Measurements from ENCODE around the gene GDAP2. TPM values are rescaled to one million over a fixed set of nuclear protein-coding genes. Genes with fewer than 3 reads are reported as not detected.

The GDAP2 gene
- total RNA-seq, 1 donor from 2014 or later, result 32.4 TPM

- H3K4me3 ChIP-seq, result no peak overlapping the region
- H3K9me3 ChIP-seq, result no peaks in the 10 kb centered on the region
- intact Hi-C loops (cut with DNase I), result no loop called here
- no peaks in the 10 kb centered on the region for H3K4me1 ChIP-seq
- DNase-seq (no peak), ATAC-seq (no peak)
- H3K27ac ChIP-seq, result no peak overlapping the region
- peaks cover 98% of the 10 kb centered on the region for H3K36me3 ChIP-seq
- no peak for TF ChIP-seq CTCF (IDR thresholded peaks at IDR 0.05)
- no peaks in the 10 kb centered on the region for H3K27me3 ChIP-seq
Measured at GRCh38 chr1:117899801-117900200, 29.6 kb downstream of the GDAP2 start.

- Histone ChIP-seq H3K4me3 (no peak overlapping the region), H3K27ac (no peak overlapping the region), H3K27me3 (no peaks in the 10 kb centered on the region), H3K9me3 (no peaks in the 10 kb centered on the region), H3K4me1 (no peaks in the 10 kb centered on the region), H3K36me3 (peaks cover 85% of the 10 kb centered on the region)
- no peak for TF ChIP-seq CTCF (IDR thresholded peaks at IDR 0.05)
- DNase-seq, result no peak
- intact Hi-C loops (cut with DNase I), result no loop called here
- ATAC-seq, result no peak
Measured at GRCh38 chr1:117897551-117897950, 31.9 kb downstream of the GDAP2 start.

- ATAC-seq (peak; percentile 76), DNase-seq (no peak)
- Histone ChIP-seq H3K27ac (no peak overlapping the region), H3K4me3 (no peak overlapping the region), H3K27me3 (no peaks in the 10 kb centered on the region), H3K4me1 (no peaks in the 10 kb centered on the region), H3K9me3 (no peaks in the 10 kb centered on the region), H3K36me3 (peaks cover 66% of the 10 kb centered on the region)
- intact Hi-C loops (cut with DNase I), result no loop called here
- TF ChIP-seq CTCF (IDR thresholded peaks at IDR 0.05), result peak; percentile 73
Measured at GRCh38 chr1:117895482-117896114, 33.8 kb downstream of the GDAP2 start.

GRCh38 chr1:117894078-117894477 is 35.3 kb downstream of the GDAP2 start:
- H3K36me3 ChIP-seq, result peaks cover 51% of the 10 kb centered on the region
- no peak for DNase-seq
- intact Hi-C loops (cut with DNase I), result no loop called here
- H3K27me3 ChIP-seq, result no peaks in the 10 kb centered on the region
- H3K4me3 ChIP-seq, result no peak overlapping the region
- H3K9me3 ChIP-seq, result no peaks in the 10 kb centered on the region
- ATAC-seq, result no peak
- H3K4me1 ChIP-seq, result no peaks in the 10 kb centered on the region
- no peak overlapping the region for H3K27ac ChIP-seq
- no peak for TF ChIP-seq CTCF (IDR thresholded peaks at IDR 0.05)

- H3K27me3 ChIP-seq, result no peaks in the 10 kb centered on the region
- intact Hi-C loops (cut with DNase I), result no loop called here
- no peak for DNase-seq
- no peaks in the 10 kb centered on the region for H3K4me1 ChIP-seq
- ATAC-seq, result no peak
- TF ChIP-seq CTCF (IDR thresholded peaks at IDR 0.05), result no peak
- no peak overlapping the region for H3K27ac ChIP-seq
- no peaks in the 10 kb centered on the region for H3K9me3 ChIP-seq
- no peak overlapping the region for H3K4me3 ChIP-seq
- peaks cover 35% of the 10 kb centered on the region for H3K36me3 ChIP-seq
Measured at GRCh38 chr1:117892512-117892911, 36.9 kb downstream of the GDAP2 start.

GRCh38 chr1:117890452-117890851 is 39.0 kb downstream of the GDAP2 start:
- TF ChIP-seq CTCF (IDR thresholded peaks at IDR 0.05), result no peak
- H3K9me3 ChIP-seq, result no peaks in the 10 kb centered on the region
- no peak overlapping the region for H3K4me3 ChIP-seq
- no peaks in the 10 kb centered on the region for H3K27me3 ChIP-seq
- intact Hi-C loops (cut with DNase I), result no loop called here
- no peak for DNase-seq
- H3K27ac ChIP-seq, result no peak overlapping the region
- no peaks in the 10 kb centered on the region for H3K4me1 ChIP-seq
- H3K36me3 ChIP-seq, result peaks cover 23% of the 10 kb centered on the region
- no peak for ATAC-seq

Data from upper lobe of right lung (tissue), 1 donor.